NCI-H2107 treated with DMSO at 0.1 percent for 48 hours (cell line): Measurements from ENCODE around the gene HCN2.
"Not testable (repeated sequence)": the region's sequence is repeated elsewhere in the genome, so short reads cannot be mapped to it uniquely, and the experiment has no call there.

ENCODE experiments used
- DNase-seq: peaks from one replicate; lab custom pipeline; 2025; ENCODE audit not compliant: unreplicated experiment; lab: John Stamatoyannopoulos, UW

Gene HCN2

DNA sequence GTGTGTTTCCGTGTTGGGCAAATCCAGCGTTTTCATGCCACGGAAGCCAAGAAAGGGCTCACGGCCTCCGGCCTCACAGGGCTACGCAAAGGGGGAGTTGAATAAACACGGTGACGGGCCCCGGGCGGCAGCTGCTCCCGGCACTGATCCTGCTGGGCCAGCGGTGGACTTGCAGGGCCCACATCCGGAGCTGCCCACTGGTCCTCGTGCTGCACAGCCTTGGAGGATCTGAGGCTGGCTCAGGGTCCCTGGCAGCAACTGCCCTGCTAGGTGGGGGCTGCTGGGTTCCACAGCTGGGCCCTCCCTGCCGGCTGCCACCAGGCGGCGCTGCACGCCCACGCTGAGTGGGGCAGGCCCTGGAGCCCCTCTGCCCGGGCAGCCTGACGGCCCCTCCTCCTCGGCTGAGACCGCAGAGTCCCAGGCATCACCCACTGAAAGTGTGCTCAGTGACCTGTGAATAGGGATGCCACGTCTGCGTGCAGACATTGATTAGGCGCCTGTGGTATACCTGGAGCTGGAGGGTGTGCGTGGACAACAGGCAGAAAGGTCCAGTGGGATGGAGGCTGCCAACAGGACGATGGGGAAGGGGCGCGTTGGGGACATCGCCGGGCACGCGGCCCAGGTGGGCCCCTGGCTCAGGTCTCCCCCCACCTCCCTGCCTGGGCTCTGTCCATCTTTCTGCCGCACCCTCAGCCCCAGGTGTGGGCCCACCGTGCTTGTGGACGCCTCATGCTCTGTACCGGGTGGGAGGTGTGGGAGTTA is 5.3 kb upstream of the HCN2 start:
- DNase-seq, result no peak

DNA sequence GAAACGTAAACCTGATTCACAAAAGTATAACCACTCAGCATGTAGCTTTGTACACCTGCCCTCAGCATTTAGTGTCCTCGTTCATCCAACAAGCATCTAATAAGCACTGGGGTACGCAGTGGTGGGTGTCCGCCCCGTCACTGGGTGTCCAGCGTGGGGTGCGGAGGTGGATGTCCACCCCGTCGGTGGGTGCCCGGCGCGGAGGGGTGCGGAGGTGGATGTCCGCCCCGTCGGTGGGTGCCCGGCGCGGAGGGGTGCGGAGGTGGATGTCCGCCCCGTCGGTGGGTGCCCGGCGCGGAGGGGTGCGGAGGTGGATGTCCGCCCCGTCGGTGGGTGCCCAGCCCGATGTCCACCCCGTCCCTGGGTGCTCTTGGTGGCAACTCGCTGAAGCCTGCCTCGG is 4.5 kb upstream of the HCN2 start:
- DNase-seq, result not testable (repeated sequence)

DNA sequence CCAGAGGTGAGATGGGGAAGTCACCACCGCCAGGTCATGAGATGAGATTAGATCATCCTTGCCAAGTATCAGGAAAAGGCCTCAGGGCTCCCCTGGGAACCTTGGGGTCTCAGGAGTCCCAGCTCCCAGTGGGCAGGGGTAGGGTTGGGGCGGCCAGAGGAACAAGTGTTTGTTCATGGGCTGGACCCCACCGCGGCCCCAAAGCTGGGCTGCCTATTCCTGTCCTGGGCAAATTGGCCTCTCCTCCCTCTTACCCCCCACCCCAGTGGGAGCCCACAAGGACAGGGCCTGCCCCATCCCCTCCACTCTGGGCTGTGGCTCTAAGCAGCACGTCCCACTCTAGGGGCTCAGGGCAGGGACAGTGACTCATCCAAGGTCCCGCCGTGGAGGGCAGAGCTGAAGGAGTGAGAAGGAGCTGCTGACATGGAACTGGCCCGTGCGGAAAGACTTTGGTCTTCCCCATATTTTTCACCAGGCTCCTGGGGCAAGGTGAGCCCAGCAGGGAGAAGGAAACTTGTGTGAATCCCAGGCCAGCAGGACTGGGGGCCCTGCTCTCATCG is 4.0 kb upstream of the HCN2 start:
- DNase-seq, result no peak

- peak; percentile 76 for DNase-seq
Observed at GRCh38 chr19:588093-588740, 1.5 kb upstream of the HCN2 start.

GRCh38 chr19:588741-589692 is 664 bp upstream of the HCN2 start:
- no peak for DNase-seq

GRCh38 chr19:590396-590745 is 690 bp downstream of the HCN2 start:
- no peak for DNase-seq

DNA sequence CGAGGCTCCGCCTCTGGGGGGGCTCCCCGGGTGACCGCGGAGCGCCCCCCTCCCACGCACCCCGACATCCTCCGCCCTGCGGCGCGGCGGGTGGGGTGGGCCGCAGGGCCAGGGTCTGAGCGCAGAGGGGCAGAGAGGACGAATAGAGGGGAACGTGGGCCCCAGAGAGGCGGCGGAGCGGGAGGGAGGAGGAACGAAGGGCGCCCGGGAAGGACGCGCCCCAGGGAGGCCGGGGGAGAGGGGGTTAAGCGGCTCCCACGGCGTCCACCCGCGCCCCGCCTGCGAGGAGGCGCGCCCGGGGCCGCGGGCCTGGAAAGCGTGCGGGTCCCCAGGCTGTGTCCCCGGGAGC is 1.0 kb downstream of the HCN2 start:
- no peak for DNase-seq

DNA sequence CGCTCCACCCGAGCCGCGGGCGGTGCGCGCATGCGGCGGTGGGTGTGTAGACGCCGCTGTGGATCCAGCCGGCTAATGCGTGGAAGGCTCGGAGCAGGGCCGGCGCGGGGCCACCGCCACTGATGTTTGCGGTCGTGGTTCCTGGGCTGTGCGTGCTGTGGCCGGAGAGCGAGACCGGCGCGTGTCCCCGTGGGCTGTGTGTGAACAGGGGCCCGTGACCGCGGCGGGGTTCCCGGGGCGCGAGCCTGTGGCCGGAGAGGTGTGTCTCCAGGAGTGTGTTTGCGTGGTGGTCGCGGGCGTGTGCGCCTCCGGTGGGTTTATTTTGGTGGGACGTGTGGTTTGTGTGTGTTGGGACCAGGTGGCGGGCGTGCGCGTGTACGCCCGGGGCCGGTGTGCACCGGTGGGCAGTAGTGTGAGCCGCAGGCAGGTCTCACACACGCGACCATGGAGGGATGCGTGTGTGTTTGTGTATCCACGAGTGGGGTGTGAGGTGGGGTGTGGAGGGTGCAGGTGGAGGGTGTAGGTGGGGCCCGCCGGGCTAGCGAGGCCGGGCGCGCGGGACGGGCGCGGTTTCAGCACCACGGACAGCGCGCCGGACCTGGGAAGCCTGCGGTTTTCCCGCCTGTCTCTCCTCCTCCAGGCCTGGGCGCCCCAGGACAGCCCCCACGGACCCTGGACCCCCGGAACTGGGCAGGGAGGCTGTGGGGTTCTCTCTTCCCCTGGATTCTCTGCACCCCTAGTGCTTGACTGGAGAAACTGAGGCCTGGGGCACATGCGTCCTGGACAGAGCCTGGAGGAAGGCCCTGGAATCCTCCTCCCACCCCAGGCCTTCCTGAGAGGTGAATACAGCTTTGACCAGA is 1.6 kb downstream of the HCN2 start:
- DNase-seq, result no peak

DNA sequence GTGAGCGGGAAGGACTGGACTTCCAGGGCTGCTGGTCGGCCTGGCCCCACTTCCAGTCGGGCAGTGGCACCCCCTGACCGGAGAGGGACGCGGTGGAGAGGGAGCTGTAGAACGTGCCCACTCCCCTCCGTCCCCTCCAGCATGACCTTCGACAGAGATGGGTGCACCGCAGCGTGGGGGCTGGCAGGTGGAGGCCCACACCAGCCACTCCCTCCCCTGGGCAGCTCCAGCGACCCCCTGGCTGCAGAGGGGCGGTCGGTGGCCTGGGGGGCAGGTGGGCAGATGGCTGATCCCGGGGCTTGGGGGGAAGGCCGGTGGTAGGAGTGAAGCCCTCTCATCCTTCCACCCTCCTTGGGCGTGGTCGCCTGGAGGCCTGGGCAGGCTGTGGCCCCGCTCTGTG is 2.4 kb downstream of the HCN2 start:
- DNase-seq, result no peak

DNA sequence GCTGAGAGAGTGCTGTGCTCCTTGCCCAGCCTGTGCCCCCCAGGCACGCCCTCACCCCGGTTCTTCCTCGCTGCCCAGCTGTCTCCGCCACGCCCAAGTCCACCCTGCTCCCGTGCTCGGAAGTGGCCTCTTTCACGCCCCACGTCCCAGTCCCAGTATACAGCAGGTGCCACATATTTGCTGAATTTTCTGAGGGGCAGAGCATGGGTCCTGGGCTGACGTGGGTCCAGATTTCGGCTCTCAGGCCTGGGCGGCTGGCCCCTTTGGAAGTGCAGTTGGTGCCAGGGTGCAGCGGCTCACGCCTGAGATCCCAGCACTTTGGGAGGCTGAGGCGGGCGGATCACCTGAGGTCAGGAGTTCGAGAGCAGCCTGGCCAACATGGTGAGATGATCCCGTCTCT is 3.4 kb downstream of the HCN2 start:
- no peak for DNase-seq

GRCh38 chr19:593505-593904 is 3.8 kb downstream of the HCN2 start:
- DNase-seq, result no peak

DNA sequence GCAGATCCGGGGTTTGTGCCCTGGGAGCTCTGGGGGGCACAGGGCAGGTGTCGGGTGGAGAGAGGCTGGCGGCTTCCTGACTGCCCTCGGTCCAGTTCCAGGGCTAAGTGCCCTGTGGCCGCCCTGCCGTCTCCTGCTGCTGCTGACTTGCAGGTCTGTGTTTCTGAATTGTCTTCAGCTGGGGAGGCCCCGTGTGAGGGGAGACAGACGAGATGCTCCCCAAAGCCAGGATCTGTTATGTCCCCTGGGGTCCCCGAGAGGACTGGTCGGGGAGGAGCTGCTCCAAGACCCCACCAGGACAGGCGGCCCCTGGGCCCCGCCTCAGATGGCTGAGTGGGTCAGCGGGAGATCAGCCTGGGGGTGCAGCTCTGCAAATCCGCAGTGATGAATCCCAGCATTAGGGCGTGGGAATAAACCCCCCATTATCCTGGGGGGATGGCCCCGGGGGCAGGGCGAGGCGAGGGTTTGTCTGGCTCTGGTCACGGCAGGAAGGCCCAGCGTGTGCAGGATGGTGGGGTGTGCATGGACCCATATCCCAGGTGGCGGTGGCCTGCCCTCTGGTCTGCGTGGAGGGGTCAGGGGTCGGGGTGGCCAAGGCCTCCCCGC is 4.7 kb downstream of the HCN2 start:
- no peak for DNase-seq

- no peak for DNase-seq
Observed at GRCh38 chr19:595326-596262, 5.9 kb downstream of the HCN2 start.

GRCh38 chr19:596263-596655 is 6.6 kb downstream of the HCN2 start:
- no peak for DNase-seq

- DNase-seq, result no peak
Observed at GRCh38 chr19:597406-598315, 8.0 kb downstream of the HCN2 start.

DNA sequence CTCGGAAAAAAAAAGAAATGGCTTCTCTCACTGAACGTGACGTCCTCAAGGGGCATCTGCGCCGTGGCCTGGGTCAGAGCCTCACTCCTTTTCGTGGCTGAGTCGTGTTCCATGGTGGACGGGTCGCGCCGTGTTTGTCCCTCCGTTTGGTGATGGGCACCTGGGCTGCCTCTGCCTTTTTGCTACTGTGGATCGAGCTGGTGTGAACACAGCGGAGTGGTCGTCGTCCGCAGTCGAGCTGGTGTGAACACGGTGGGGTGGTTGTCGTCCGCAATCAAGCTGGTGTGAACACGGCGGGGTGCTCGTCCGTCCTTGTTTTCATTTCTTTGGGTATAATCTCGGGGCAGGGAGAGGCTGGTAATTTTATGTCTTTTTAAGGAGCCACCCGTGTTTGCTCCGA is 11.6 kb downstream of the HCN2 start:
- no peak for DNase-seq

DNA sequence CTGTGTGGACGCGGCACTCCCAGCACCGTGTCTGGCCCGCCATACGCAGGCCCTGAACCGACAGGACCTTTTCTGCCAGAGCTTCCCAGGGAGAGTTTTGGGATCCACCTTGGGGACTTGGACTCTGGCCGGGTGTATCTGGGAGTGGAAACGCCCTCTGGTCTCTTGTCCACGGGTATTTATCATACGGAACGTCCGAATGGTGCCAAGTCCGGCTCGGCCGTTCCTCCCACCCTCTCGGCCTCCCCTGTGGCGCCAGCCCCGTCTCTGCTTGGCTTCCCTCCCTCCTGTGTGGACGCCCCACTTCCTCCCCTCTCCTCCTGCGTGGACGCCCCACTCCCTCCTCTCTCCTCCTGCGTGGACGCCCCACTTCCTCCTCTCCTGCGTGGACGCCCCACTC is 12.1 kb downstream of the HCN2 start:
- DNase-seq, result no peak
